ENCODE data around the gene OR4D2. TPM values are rescaled to one million over a fixed set of nuclear protein-coding genes. Genes with fewer than 3 reads are reported as not detected.

Gene OR4D2
- total and polyA plus RNA-seq, 2 of the 13 experiments (the other 11 are each of a cell fraction or from before 2014, with no cell fraction given) = not detected

- TF ChIP-seq CCAR2 (optimal IDR thresholded peaks at IDR 0.05; ENCODE audit: low read depth, low read length) = no peak
- TF ChIP-seq ZNF790 (CRISPR knock-in tag; IDR thresholded peaks at IDR 0.05; ENCODE audit: borderline replicate concordance) = peak; percentile 56; the same call in 1 of the 2 replicates
- peak; percentile 60; the same call in 1 of the 2 replicates for TF ChIP-seq ZNF503 (CRISPR knock-in tag; IDR thresholded peaks at IDR 0.05)
- TF ChIP-seq HMG20A (CRISPR knock-in tag; IDR thresholded peaks at IDR 0.05; ENCODE audit: borderline replicate concordance) = no peak
- peak; percentile 91 for TF ChIP-seq MEIS2 (CRISPR knock-in tag; IDR thresholded peaks at IDR 0.05)
- TF ChIP-seq SMAD9 (CRISPR knock-in tag; IDR thresholded peaks at IDR 0.05) = peak; percentile 81; the same call in 1 of the 2 replicates
- TF ChIP-seq, protein P1, sequence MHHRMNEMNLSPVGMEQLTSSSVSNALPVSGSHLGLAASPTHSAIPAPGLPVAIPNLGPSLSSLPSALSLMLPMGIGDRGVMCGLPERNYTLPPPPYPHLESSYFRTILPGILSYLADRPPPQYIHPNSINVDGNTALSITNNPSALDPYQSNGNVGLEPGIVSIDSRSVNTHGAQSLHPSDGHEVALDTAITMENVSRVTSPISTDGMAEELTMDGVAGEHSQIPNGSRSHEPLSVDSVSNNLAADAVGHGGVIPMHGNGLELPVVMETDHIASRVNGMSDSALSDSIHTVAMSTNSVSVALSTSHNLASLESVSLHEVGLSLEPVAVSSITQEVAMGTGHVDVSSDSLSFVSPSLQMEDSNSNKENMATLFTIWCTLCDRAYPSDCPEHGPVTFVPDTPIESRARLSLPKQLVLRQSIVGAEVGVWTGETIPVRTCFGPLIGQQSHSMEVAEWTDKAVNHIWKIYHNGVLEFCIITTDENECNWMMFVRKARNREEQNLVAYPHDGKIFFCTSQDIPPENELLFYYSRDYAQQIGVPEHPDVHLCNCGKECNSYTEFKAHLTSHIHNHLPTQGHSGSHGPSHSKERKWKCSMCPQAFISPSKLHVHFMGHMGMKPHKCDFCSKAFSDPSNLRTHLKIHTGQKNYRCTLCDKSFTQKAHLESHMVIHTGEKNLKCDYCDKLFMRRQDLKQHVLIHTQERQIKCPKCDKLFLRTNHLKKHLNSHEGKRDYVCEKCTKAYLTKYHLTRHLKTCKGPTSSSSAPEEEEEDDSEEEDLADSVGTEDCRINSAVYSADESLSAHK (CRISPR knock-in tag; IDR thresholded peaks at IDR 0.05; ENCODE audit: borderline replicate concordance) = no peak
- TF ChIP-seq MIER3 (CRISPR knock-in tag; IDR thresholded peaks at IDR 0.05; ENCODE audit: borderline replicate concordance) = peak; percentile 92; the same call in 1 of the 2 replicates
- 0 out of 2 replicates have a peak, but pooled peaks have one; percentile 27 for TF ChIP-seq HNRNPL (IDR thresholded peaks at IDR 0.05; ENCODE audit: low read depth, low read length)
- peak; percentile 53; the same call in 1 of the 2 replicates for TF ChIP-seq ZMYM2 (CRISPR knock-in tag; IDR thresholded peaks at IDR 0.05)
- TF ChIP-seq, protein P2, sequence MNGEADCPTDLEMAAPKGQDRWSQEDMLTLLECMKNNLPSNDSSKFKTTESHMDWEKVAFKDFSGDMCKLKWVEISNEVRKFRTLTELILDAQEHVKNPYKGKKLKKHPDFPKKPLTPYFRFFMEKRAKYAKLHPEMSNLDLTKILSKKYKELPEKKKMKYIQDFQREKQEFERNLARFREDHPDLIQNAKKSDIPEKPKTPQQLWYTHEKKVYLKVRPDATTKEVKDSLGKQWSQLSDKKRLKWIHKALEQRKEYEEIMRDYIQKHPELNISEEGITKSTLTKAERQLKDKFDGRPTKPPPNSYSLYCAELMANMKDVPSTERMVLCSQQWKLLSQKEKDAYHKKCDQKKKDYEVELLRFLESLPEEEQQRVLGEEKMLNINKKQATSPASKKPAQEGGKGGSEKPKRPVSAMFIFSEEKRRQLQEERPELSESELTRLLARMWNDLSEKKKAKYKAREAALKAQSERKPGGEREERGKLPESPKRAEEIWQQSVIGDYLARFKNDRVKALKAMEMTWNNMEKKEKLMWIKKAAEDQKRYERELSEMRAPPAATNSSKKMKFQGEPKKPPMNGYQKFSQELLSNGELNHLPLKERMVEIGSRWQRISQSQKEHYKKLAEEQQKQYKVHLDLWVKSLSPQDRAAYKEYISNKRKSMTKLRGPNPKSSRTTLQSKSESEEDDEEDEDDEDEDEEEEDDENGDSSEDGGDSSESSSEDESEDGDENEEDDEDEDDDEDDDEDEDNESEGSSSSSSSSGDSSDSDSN (CRISPR knock-in tag; IDR thresholded peaks at IDR 0.05) = peak; percentile 91
- no peak for TF ChIP-seq TCF12 (IDR thresholded peaks at IDR 0.05)
- TF ChIP-seq TCF12 (CRISPR knock-in tag; IDR thresholded peaks at IDR 0.05) = 0 out of 2 replicates have a peak, but pooled peaks have one; percentile 22
- TF ChIP-seq HDAC2 (CRISPR knock-in tag; IDR thresholded peaks at IDR 0.05) = peak; percentile 96
- TF ChIP-seq ZNF30 (CRISPR knock-in tag; IDR thresholded peaks at IDR 0.05) = no peak
- no peak; the same call in none of the 2 replicates for TF ChIP-seq ZNF776 (CRISPR knock-in tag; IDR thresholded peaks at IDR 0.05)
- TF ChIP-seq ZNF775 (CRISPR knock-in tag; IDR thresholded peaks at IDR 0.05; ENCODE audit: borderline replicate concordance) = peak; percentile 1; the same call in 1 of the 2 replicates
- peak; percentile 61; the same call in 1 of the 2 replicates for TF ChIP-seq ZNF543 (CRISPR knock-in tag; IDR thresholded peaks at IDR 0.05)
- no peak for TF ChIP-seq CBX2 (IDR thresholded peaks at IDR 0.05; ENCODE audit: low read depth, low read length)
- TF ChIP-seq CBX2 (CRISPR knock-in tag; IDR thresholded peaks at IDR 0.05; ENCODE audit: low read depth) = peak; percentile 83; the same call in 1 of the 2 replicates
- TF ChIP-seq ZNF691 (CRISPR knock-in tag; IDR thresholded peaks at IDR 0.05; ENCODE audit: borderline replicate concordance, low read depth) = 0 out of 2 replicates have a peak, but pooled peaks have one; percentile 67
- no peak for TF ChIP-seq HOXA7 (CRISPR knock-in tag; IDR thresholded peaks at IDR 0.05)
Measured at GRCh38 chr17:58219007-58219788, 52.4 kb downstream of the OR4D2 start, which contains the start of gene MKS1 (continued).

All from HepG2 (cell line).